HepG2 (cell line): ENCODE results near the gene NXN. TPM values are rescaled to one million over a fixed set of nuclear protein-coding genes. Genes with fewer than 3 reads are reported as not detected.

Experiments
- ATAC-seq: fragments of 200-7000 bp; cut with Tn5 transposase; 3 replicates; pipeline ENCODE4 v1.9.1; 2020; ENCODE audit warnings: mild to moderate bottlenecking, moderate library complexity
- BruUV-seq: library from RNA; stranded (reverse); fragments of 400-500 nt; replicated peaks from 2 replicates; lab custom pipeline; 2021; lab: Mats Ljungman, UMichigan
- CTCF ChIA-PET: fragments of 300-600 bp; formaldehyde crosslinking; extraction: SDS; loops from one replicate; lab custom pipeline; 2021; ENCODE audit warnings: low total read pairs, inconsistent platforms, low intra/inter-chr PET ratio; lab: Yijun Ruan, JAX
- POLR2A ChIA-PET: fragments of 350-600 bp; sonication (Branson Sonifier 250); formaldehyde crosslinking; loops from one replicate; lab custom pipeline; 2020; ENCODE audit warnings: antibody characterized with exemption, inconsistent platforms; lab: Yijun Ruan, JAX
- DNase-seq: peaks from one replicate; pipeline ENCODE4 v3.0.0-alpha.2; 2015; ENCODE audit warnings: low spot score
- FAIRE-seq: peaks from 3 replicates; lab custom pipeline; 2011; peaks lifted over from hg19 to GRCh38; lab: Jason Lieb, UNC
- H2AFZ ChIP-seq: one replicate; pipeline ENCODE4 v1.6.1; 2011; ENCODE audit warnings: low read length, inconsistent platforms
- H3K27ac ChIP-seq: fragments of 300-600 bp; 3 replicates; pipeline ENCODE4 v1.8.0; 2011; ENCODE audit warnings: mixed run types, mild to moderate bottlenecking, mixed read lengths, low read length, inconsistent platforms; ENCODE audit not compliant: insufficient read depth; ENCODE audit errors: extremely low read length
- H3K27me3 ChIP-seq, 2 experiments: fragments of 200-600 bp in 1 of 2; 2 replicates in 1 of 2; 3 replicates in 1 of 2; pipeline versions ENCODE4 v1.6.0 to v1.8.0; 2011; ENCODE audit warnings: low read length in 2 of 2, mild to moderate bottlenecking in 2 of 2, moderate library complexity in 2 of 2, inconsistent platforms in 1 of 2; ENCODE audit not compliant: insufficient read depth in 2 of 2, control insufficient read depth in 1 of 2
- H3K36me3 ChIP-seq, 2 experiments: fragments of 200-600 bp in 1 of 2; replicated peaks in 1 of 2; 2 replicates in 1 of 2; 3 replicates in 1 of 2; pipeline versions ENCODE4 v1.5.1 to v1.8.0; 2011; ENCODE audit warnings: low read length in 2 of 2, inconsistent platforms in 1 of 2; ENCODE audit not compliant: insufficient read depth in 2 of 2, control insufficient read depth in 1 of 2
- H3K4me1 ChIP-seq: 2 replicates; pipeline ENCODE4 v1.5.1; 2012; ENCODE audit warnings: low read length, inconsistent platforms; ENCODE audit not compliant: insufficient read depth
- H3K4me2 ChIP-seq: 2 replicates; pipeline ENCODE4 v1.6.0; 2011; ENCODE audit warnings: low read depth, low read length, inconsistent platforms
- H3K4me3 ChIP-seq, 3 experiments: fragments of 200-600 bp in 1 of 3; sonication (generic), shearing (Covaris generic) in 1 of 3; replicated peaks in 1 of 3; 2 replicates each; pipeline ENCODE4 v1.5.1; 2011 to 2016; ENCODE audit warnings: low read length in 3 of 3, inconsistent platforms in 2 of 3, low read depth in 2 of 3, mild to moderate bottlenecking in 2 of 3, control low read depth in 1 of 3, mixed read lengths in 1 of 3; ENCODE audit not compliant: insufficient read depth in 1 of 3
- H3K79me2 ChIP-seq: one replicate; pipeline ENCODE4 v1.6.1; 2011; ENCODE audit warnings: low read length, inconsistent platforms; ENCODE audit not compliant: insufficient read depth
- H3K9ac ChIP-seq: 2 replicates; pipeline ENCODE4 v1.6.0; 2011; ENCODE audit warnings: mild to moderate bottlenecking, low read depth, low read length, inconsistent platforms; ENCODE audit not compliant: insufficient read depth
- H3K9me3 ChIP-seq: 2 replicates; pipeline ENCODE4 v1.5.1; 2012; ENCODE audit warnings: mild to moderate bottlenecking, low read length
- H4K20me1 ChIP-seq: 2 replicates; pipeline ENCODE4 v1.6.0; 2011; ENCODE audit warnings: inconsistent platforms, mild to moderate bottlenecking, low read length, moderate library complexity; ENCODE audit not compliant: insufficient read depth
- CEBPG ChIP-seq: IDR thresholded peaks from 2 replicates; pipeline ENCODE4 v1.6.1; 2016
- E2F5 ChIP-seq: sonication (generic); formaldehyde crosslinking; conservative IDR thresholded peaks from 2 replicates; pipeline ENCODE4 v1.4.0; 2020; ENCODE audit warnings: missing genetic modification reagents
- FOXM1 ChIP-seq: sonication (generic); formaldehyde crosslinking; IDR thresholded peaks from 2 replicates; pipeline ENCODE4 v1.5.0; 2020; ENCODE audit warnings: missing genetic modification reagents
- FOXO4 ChIP-seq: sonication (generic); formaldehyde crosslinking; conservative IDR thresholded peaks from 2 replicates; pipeline ENCODE4 v1.8.1; 2023; ENCODE audit warnings: missing genetic modification reagents
- MTF2 ChIP-seq: sonication (generic); formaldehyde crosslinking; IDR thresholded peaks from 2 replicates; pipeline ENCODE4 v1.5.0; 2020; ENCODE audit warnings: missing genetic modification reagents, borderline replicate concordance
- MYNN ChIP-seq: sonication (generic); formaldehyde crosslinking; IDR thresholded peaks from 2 replicates; pipeline ENCODE4 v1.4.0; 2020; ENCODE audit warnings: mild to moderate bottlenecking, low read depth, missing genetic modification reagents
- NCOA5 ChIP-seq: sonication (generic); formaldehyde crosslinking; IDR thresholded peaks from 2 replicates; pipeline ENCODE4 v1.4.0; 2020; ENCODE audit warnings: missing genetic modification reagents
- RXRB ChIP-seq: IDR thresholded peaks from 2 replicates; pipeline ENCODE4 v1.6.1; 2016; ENCODE audit warnings: borderline replicate concordance, missing genetic modification reagents, missing compliant biosample characterization
- SMAD9 ChIP-seq: sonication (generic); formaldehyde crosslinking; IDR thresholded peaks from 2 replicates; pipeline ENCODE4 v1.5.1; 2020; ENCODE audit warnings: mild to moderate bottlenecking, missing genetic modification reagents
- TARDBP ChIP-seq: sonication (generic); formaldehyde crosslinking; IDR thresholded peaks from 2 replicates; pipeline ENCODE4 v1.8.0; 2022; ENCODE audit warnings: mild to moderate bottlenecking, missing genetic modification reagents
- ZFP36 ChIP-seq: fragments of 150-350 bp; IDR thresholded peaks from 2 replicates; pipeline ENCODE4 v1.6.1; 2018; ENCODE audit warnings: borderline replicate concordance, low read length, low read depth; ENCODE audit not compliant: partially characterized antibody
- ZNF431 ChIP-seq: sonication (generic); formaldehyde crosslinking; IDR thresholded peaks from 2 replicates; pipeline ENCODE4 v1.9.0; 2022; ENCODE audit warnings: missing genetic modification reagents, low read depth, mild to moderate bottlenecking, borderline replicate concordance
- ZNF615 ChIP-seq: sonication (generic); formaldehyde crosslinking; IDR thresholded peaks from 2 replicates; pipeline ENCODE4 v1.5.0; 2020; ENCODE audit warnings: mild to moderate bottlenecking, missing genetic modification reagents, borderline replicate concordance
- ZNF629 ChIP-seq: sonication (generic); formaldehyde crosslinking; conservative IDR thresholded peaks from 2 replicates; pipeline ENCODE4 v1.5.0; 2020; ENCODE audit warnings: missing genetic modification reagents
- ZNF704 ChIP-seq: sonication (generic); formaldehyde crosslinking; IDR thresholded peaks from 2 replicates; pipeline ENCODE4 v1.8.1; 2023; ENCODE audit warnings: mild to moderate bottlenecking, inconsistent platforms, moderate library complexity, missing genetic modification reagents, borderline replicate concordance
- ZNF75D ChIP-seq: sonication (generic); formaldehyde crosslinking; IDR thresholded peaks from 2 replicates; pipeline ENCODE4 v1.8.1; 2023; ENCODE audit warnings: missing genetic modification reagents, mild to moderate bottlenecking, borderline replicate concordance
- ZNF841 ChIP-seq: sonication (generic); formaldehyde crosslinking; IDR thresholded peaks from 2 replicates; pipeline ENCODE4 v1.8.1; 2023; ENCODE audit warnings: missing genetic modification reagents, borderline replicate concordance
- WGBS: methylation state at CpG from one replicate; pipeline ENCODE4 v1.1.6; 2017; ENCODE audit warnings: low lambda C conversion rate; 5-methylcytosine and 5-hydroxymethylcytosine counted together
- in situ Hi-C: cut with HindIII; loops from 2 replicates; pipeline ENCODE4 v1.10.0; 2017; ENCODE audit warnings: low pct_unique_long_range_greater_than_20kb; ENCODE audit not compliant: extremely low pct_ligation_motif_present
- intact Hi-C: fragments of 100-400 bp; cut with micrococcal nuclease; formaldehyde crosslinking; loops from one replicate; pipeline ENCODE4 v1.10.0; 2022; ENCODE audit not compliant: unreplicated experiment
- polyA plus RNA-seq, 8 experiments: library from polyadenylated mRNA; depleted of rRNA in 3 of 8; stranded (reverse) in 7 of 8; unstranded in 1 of 8; fragments of >200 nt; fragmentation: Illumina TruSeq in 4 of 8; extraction: Trizol in 4 of 8; gene quantifications; 2 replicates each; pipeline versions ENCODE4 v1.2.1 to v1.2.3, GENCODE V29; 2011 to 2016; ENCODE audit warnings: low read depth in 4 of 8, missing spikeins in 1 of 8, mixed read lengths in 1 of 8; ENCODE audit not compliant: insufficient read depth in 1 of 8
- total RNA-seq, 5 experiments: library from RNA; depleted of rRNA; stranded (reverse); fragments of >200 nt; fragmentation: Illumina TruSeq; extraction: Trizol; gene quantifications; 2 replicates each; pipeline ENCODE4 v1.2.3, GENCODE V29; 2016; ENCODE audit warnings: low read depth in 1 of 5

The NXN gene
- total and polyA plus RNA-seq, 2 of the 13 experiments (the other 11 are each of a cell fraction or from before 2014, with no cell fraction given) = 22.2 to 24.3 TPM

- ChIA-PET POLR2A (no interaction called here), CTCF (no interaction called here)
- H2AFZ ChIP-seq = no peak overlapping the region
- in situ Hi-C loops = no loop called here
- intact Hi-C loops = loop anchor here (2.0 kb wide), 1 partner anchor 63 kb away; no protein-coding TSS in a partner anchor
- no peaks in the 10 kb centered on the region for H3K27me3 ChIP-seq
- 96% methylated on average over 23 of the region's 23 CpGs for WGBS
- H4K20me1 ChIP-seq = no peaks in the 10 kb centered on the region
- peaks cover 8% of the 10 kb centered on the region for H3K4me1 ChIP-seq
- H3K27ac ChIP-seq = no peak overlapping the region
- no peak for ATAC-seq
- peaks cover 0 to 4% of the 10 kb centered on the region in 2 experiments; a peak in 2 of 5 replicates for H3K36me3 ChIP-seq
- H3K79me2 ChIP-seq = no peaks in the 10 kb centered on the region
- FAIRE-seq = no peak
- H3K9me3 ChIP-seq = no peaks in the 10 kb centered on the region
- TF ChIP-seq ZNF75D (CRISPR knock-in tag) = no peak
- TF ChIP-seq, all 625 proteins: peak for 0
- Histone ChIP-seq H3K9ac (no peak overlapping the region), H3K4me2 (no peak overlapping the region), H3K4me3 (no peak overlapping the region)
- no TSS peak for BruUV-seq
- no peak for DNase-seq
Observed at GRCh38 chr17:863880-864279, 115.7 kb downstream of the NXN start.

GRCh38 chr17:862582-862981 is 117.0 kb downstream of the NXN start:
- Histone ChIP-seq H2AFZ (no peak overlapping the region), H3K4me3 (no peak overlapping the region), H3K79me2 (no peaks in the 10 kb centered on the region), H4K20me1 (no peaks in the 10 kb centered on the region), H3K27ac (no peak overlapping the region), H3K4me2 (no peak overlapping the region), H3K4me1 (peaks cover 8% of the 10 kb centered on the region), H3K9me3 (no peaks in the 10 kb centered on the region), H3K27me3 (no peaks in the 10 kb centered on the region), H3K9ac (no peak overlapping the region), H3K36me3 (peaks cover 0 to 4% of the 10 kb centered on the region in 2 experiments; a peak in 2 of 5 replicates)
- intact Hi-C loops = loop anchor here (2.0 kb wide), 1 partner anchor 64 kb away; no protein-coding TSS in a partner anchor
- ATAC-seq = no peak
- in situ Hi-C loops = no loop called here
- no peak for DNase-seq
- TF ChIP-seq SMAD9 (no peak), ZNF431 (CRISPR knock-in tag) (no peak), RXRB (CRISPR knock-in tag) (no peak), ZFP36 (no peak), TARDBP (CRISPR knock-in tag) (no peak), ZNF615 (CRISPR knock-in tag) (no peak), FOXM1 (CRISPR knock-in tag) (no peak), CEBPG (CRISPR knock-in tag) (no peak), MYNN (no peak), FOXO4 (CRISPR knock-in tag) (no peak), MTF2 (CRISPR knock-in tag) (no peak), ZNF704 (no peak), ZNF629 (no peak), ZNF841 (CRISPR knock-in tag) (no peak), E2F5 (no peak), NCOA5 (CRISPR knock-in tag) (no peak)
- ChIA-PET CTCF (no interaction called here), POLR2A (no interaction called here)
- BruUV-seq = no TSS peak
- no peak for FAIRE-seq
- 98% methylated on average over 7 of the region's 7 CpGs for WGBS
